Measurements from ENCODE around the gene FMN1. TPM values are rescaled to one million over a fixed set of nuclear protein-coding genes. Genes with fewer than 3 reads are reported as not detected.

The FMN1 gene
- polyA plus RNA-seq, 1 donor from 2014 or later: 0.40 TPM

DNA sequence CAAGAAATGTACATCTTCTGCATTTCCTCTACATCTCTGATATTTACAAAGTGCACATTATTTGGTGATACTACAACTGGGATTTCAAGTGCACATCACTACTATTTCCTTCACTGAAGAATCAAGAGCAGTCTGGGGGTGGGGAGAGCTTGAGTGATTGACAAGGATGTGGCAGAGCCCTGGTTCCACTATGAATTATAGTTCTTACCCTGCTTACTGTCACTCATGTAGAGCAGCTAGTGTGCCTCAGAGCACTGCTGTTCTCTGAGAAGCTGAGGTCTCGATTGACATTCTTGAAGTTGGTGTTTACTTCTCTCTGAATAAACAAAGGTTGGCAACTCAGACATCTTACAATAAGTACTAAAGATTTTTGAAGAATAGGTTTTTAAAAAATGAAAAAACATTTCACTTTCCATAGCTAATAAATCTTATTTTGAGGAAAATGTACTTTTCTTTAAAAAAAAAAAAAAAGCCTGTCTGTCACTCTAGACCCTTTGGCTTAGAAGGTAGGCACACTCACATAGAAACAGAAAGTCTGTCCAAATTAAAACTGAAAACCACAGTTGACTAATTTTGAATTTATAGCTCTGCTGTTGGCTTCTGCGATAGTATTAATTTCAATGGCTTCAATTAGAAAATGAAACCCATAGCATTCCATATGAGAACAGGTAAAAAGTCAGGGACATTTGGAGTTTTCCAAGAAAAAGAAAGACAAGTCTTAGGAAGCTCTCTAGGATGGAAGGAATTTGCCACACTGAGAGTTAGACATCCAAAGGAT is 471.2 kb downstream of the FMN1 start:
- Histone ChIP-seq H2AFZ (ENCODE audit: low read depth, low read length) (no peak overlapping the region), H3K4me2 (ENCODE audit: low read length) (no peak overlapping the region), H3K36me3 (ENCODE audit: insufficient read depth, low read length) (no peaks in the 10 kb centered on the region), H3K4me3 (ENCODE audit: low read length) (peak overlapping the region; percentile 32), H3F3A (ENCODE audit: insufficient read depth, low read length, poor library complexity, severe bottlenecking) (no peaks in the 10 kb centered on the region), H4K20me1 (ENCODE audit: insufficient read depth) (no peaks in the 10 kb centered on the region), H3K27me3 (ENCODE audit: insufficient read depth, low read depth, low read length) (peaks cover 33% of the 10 kb centered on the region), H3K9ac (ENCODE audit: low read length) (no peak overlapping the region), H3K9me3 (ENCODE audit: low read length) (no peaks in the 10 kb centered on the region), H3K27ac (ENCODE audit: low read length) (peak overlapping the region; percentile 3), H3K9me2 (ENCODE audit: insufficient read depth, low read length) (no peaks in the 10 kb centered on the region), H3K79me2 (replicated peaks; ENCODE audit: insufficient read depth, low read length) (no peaks in the 10 kb centered on the region)
- no peak for TF ChIP-seq TAF1 (IDR thresholded peaks at IDR 0.05; ENCODE audit: low read depth)
- peak; percentile 23 for TF ChIP-seq REST (IDR thresholded peaks at IDR 0.05; ENCODE audit: borderline replicate concordance)
- TF ChIP-seq EP300 (conservative IDR thresholded peaks at IDR 0.05; ENCODE audit: poor library complexity, severe bottlenecking): peak; percentile 83
- TF ChIP-seq POLR2AphosphoS5 (IDR thresholded peaks at IDR 0.05): peak; percentile 50

- H3K9me3 ChIP-seq (ENCODE audit: low read length): no peaks in the 10 kb centered on the region
- peaks cover 45% of the 10 kb centered on the region for H3K27me3 ChIP-seq (ENCODE audit: insufficient read depth, low read depth, low read length)
- no peak overlapping the region for H3K27ac ChIP-seq (ENCODE audit: low read length)
These were observed 472.4 kb downstream of the FMN1 start for GRCh38 chr15:32722136-32722535.

More at GRCh38 chr15:32722136-32722535, 472.4 kb downstream of the FMN1 start:
- TF ChIP-seq EP300 (conservative IDR thresholded peaks at IDR 0.05; ENCODE audit: poor library complexity, severe bottlenecking) (no peak), SMC3 (conservative IDR thresholded peaks at IDR 0.05; ENCODE audit: poor library complexity) (no peak), MXI1 (conservative IDR thresholded peaks at IDR 0.05; ENCODE audit: poor library complexity, severe bottlenecking) (no peak), EZH2 (IDR thresholded peaks at IDR 0.05; ENCODE audit: borderline replicate concordance, insufficient read depth, low read length, poor library complexity, severe bottlenecking) (no peak), POLR2AphosphoS5 (IDR thresholded peaks at IDR 0.05) (no peak), RAD21 (conservative IDR thresholded peaks at IDR 0.05) (no peak), CTCF (IDR thresholded peaks at IDR 0.05; ENCODE audit: poor library complexity, severe bottlenecking) (no peak), TAF1 (IDR thresholded peaks at IDR 0.05; ENCODE audit: low read depth) (no peak), REST (IDR thresholded peaks at IDR 0.05; ENCODE audit: borderline replicate concordance) (no peak)
- Histone ChIP-seq H3K79me2 (replicated peaks; ENCODE audit: insufficient read depth, low read length) (no peaks in the 10 kb centered on the region), H4K20me1 (ENCODE audit: insufficient read depth) (no peaks in the 10 kb centered on the region), H3K36me3 (ENCODE audit: insufficient read depth, low read length) (no peaks in the 10 kb centered on the region), H3F3A (ENCODE audit: insufficient read depth, low read length, poor library complexity, severe bottlenecking) (no peaks in the 10 kb centered on the region), H3K9me2 (ENCODE audit: insufficient read depth, low read length) (no peaks in the 10 kb centered on the region), H3K9ac (ENCODE audit: low read length) (no peak overlapping the region), H3K4me3 (ENCODE audit: low read length) (peak overlapping the region; percentile 32), H3K4me2 (ENCODE audit: low read length) (no peak overlapping the region), H2AFZ (ENCODE audit: low read depth, low read length) (no peak overlapping the region)
